ENCODE measurements around the gene LYSET. TPM values are rescaled to one million over a fixed set of nuclear protein-coding genes. Genes with fewer than 3 reads are reported as not detected.

The LYSET gene
- total RNA-seq, 1 donor from 2014 or later: 31.1 TPM

DNA sequence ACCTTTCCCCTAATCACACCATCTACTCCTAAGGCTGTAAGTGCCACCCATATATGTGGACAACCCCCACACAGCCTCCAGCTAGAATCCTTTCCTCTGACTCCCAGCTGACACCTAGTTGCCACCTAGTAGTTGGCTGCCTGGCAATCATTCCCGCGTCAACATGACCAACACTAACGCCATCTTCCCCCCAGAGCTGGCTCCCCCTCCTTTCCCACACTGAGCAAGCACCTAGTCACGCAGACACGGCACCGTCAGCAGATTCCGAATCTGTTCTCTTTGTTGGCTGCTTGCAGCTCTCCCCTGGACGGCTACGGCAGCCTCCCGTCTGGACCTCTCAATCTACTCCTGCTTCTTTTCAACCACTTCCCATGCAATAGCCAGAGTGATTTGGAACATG lies 49.7 kb downstream of the LYSET start:
- Mint-ChIP-seq H3K9me3 (no peaks in the 10 kb centered on the region), H3K4me1 (peaks cover 3% of the 10 kb centered on the region), H3K4me3 (no peak overlapping the region), H3K27ac (ENCODE audit: unreplicated experiment) (no peak overlapping the region), H3K36me3 (ENCODE audit: low read depth) (peaks cover 2% of the 10 kb centered on the region), H3K27me3 (ENCODE audit: low read depth) (no peaks in the 10 kb centered on the region)
- TF ChIP-seq, protein P1, sequence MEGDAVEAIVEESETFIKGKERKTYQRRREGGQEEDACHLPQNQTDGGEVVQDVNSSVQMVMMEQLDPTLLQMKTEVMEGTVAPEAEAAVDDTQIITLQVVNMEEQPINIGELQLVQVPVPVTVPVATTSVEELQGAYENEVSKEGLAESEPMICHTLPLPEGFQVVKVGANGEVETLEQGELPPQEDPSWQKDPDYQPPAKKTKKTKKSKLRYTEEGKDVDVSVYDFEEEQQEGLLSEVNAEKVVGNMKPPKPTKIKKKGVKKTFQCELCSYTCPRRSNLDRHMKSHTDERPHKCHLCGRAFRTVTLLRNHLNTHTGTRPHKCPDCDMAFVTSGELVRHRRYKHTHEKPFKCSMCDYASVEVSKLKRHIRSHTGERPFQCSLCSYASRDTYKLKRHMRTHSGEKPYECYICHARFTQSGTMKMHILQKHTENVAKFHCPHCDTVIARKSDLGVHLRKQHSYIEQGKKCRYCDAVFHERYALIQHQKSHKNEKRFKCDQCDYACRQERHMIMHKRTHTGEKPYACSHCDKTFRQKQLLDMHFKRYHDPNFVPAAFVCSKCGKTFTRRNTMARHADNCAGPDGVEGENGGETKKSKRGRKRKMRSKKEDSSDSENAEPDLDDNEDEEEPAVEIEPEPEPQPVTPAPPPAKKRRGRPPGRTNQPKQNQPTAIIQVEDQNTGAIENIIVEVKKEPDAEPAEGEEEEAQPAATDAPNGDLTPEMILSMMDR (conservative IDR thresholded peaks at IDR 0.05): no peak
- DNase-seq (ENCODE audit: low read depth, low spot score): no peak

Other genes with a start within 250 kb of the LYSET start
- gene ITPK1, start 69.4 kb upstream of the LYSET start, total RNA-seq: 59.8 and 63.8 TPM in 2 replicates
- 19.5 and 20.5 TPM in 2 replicates for gene MOAP1, start 420 bp upstream of the LYSET start, total RNA-seq
- 13.5 and 14.3 TPM in 2 replicates for gene GON7, start 21.7 kb downstream of the LYSET start, total RNA-seq
- 38.8 and 41.6 TPM in 2 replicates for gene UBR7, start 21.9 kb downstream of the LYSET start, total RNA-seq
- gene BTBD7, start 147.7 kb downstream of the LYSET start, total RNA-seq: 38.0 and 46.0 TPM in 2 replicates
- not detected in 2 replicates for gene COX8C, start 161.9 kb downstream of the LYSET start, total RNA-seq
- 2.2 and 2.3 TPM in 2 replicates for gene UNC79, start 245.6 kb downstream of the LYSET start, total RNA-seq

Data from neural crest cell (in vitro differentiated cells).